ENCODE results near the gene RAPGEF5. TPM values are rescaled to one million over a fixed set of nuclear protein-coding genes. Genes with fewer than 3 reads are reported as not detected.

Gene RAPGEF5
- total and polyA plus RNA-seq, 2 donors (not counting 3 experiments of a cell fraction or from before 2014, with no cell fraction given), result 10.0 to 43.2 TPM

DNA sequence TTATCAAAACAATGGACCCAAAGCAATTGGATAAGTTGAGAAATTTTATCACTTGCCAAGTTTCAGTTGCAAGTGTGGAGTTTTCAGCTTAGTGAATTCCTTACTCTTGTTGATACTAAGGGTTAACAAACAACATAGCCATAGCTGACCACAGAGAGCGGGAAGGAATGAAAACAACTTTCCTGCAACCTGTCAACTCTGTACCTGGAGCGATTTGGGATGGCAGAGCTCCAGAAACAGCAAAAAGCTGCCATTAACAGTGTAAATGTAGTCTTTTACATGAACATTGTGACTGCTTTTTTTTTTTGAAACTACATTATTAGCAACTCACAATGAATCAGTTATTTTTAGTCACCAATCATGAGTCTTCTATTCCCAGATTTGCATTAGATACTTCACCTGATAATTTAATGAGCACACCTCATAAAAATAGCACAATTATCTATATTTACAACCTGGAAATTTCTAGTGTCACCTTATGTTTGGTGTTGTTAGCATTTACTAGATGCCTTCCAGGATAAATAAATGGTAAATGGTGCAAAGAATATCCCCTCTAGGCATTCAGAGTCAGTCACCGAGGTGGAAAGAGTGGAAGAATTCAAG is 47.6 kb upstream of the RAPGEF5 start:
- no peaks in the 10 kb centered on the region for H3K36me3 ChIP-seq (ENCODE audit: control insufficient read depth in 2 of 2, extremely low read depth in 1 of 2, insufficient read depth in 2 of 2, low read length in 2 of 2)
- ChIA-PET CTCF (no interaction called here), POLR2A (no interaction called here)
- no peaks in the 10 kb centered on the region for H3K9me3 ChIP-seq (replicated peaks; ENCODE audit: control insufficient read depth, insufficient read depth, low read length)
- no peaks in the 10 kb centered on the region for H3K79me2 ChIP-seq (ENCODE audit: control insufficient read depth, insufficient read depth, low read length)
- no peak overlapping the region for H3K4me2 ChIP-seq (ENCODE audit: insufficient read depth, low read length)
- H3K9me1 ChIP-seq (replicated peaks; ENCODE audit: control insufficient read depth, extremely low read depth, insufficient read depth, low read length), result no peaks in the 10 kb centered on the region
- no peak overlapping the region for H3K9ac ChIP-seq (replicated peaks; ENCODE audit: extremely low read depth, insufficient read depth, low read length)
- H2AFZ ChIP-seq (ENCODE audit: low read depth, low read length), result no peak overlapping the region
- intact Hi-C loops (cut with micrococcal nuclease) (no loop called here), dilution Hi-C loops (cut with MboI; ENCODE audit: extremely low pct_ligation_motif_present, low sequenced_read_pairs) (no loop called here)
- DNase-seq (ENCODE audit: low read depth, low spot score), result no peak
- H3K27ac ChIP-seq (ENCODE audit: insufficient read depth, low read depth, low read length), result no peak overlapping the region
- H3K4me3 ChIP-seq (replicated peaks in 1 of 3; ENCODE audit: insufficient read depth in 1 of 3, low read depth in 1 of 3, low read length in 3 of 3), result no peak overlapping the region
- H3K27me3 ChIP-seq (ENCODE audit: control insufficient read depth in 2 of 2, insufficient read depth in 2 of 2, low read length in 2 of 2), result no peaks in the 10 kb centered on the region
- peaks cover 5% of the 10 kb centered on the region for H3K4me1 ChIP-seq (ENCODE audit: control insufficient read depth, extremely low read depth, insufficient read depth, low read length)
- FAIRE-seq, result no peak
- no TSS peak for BruUV-seq (replicated peaks)
- no peaks in the 10 kb centered on the region for H4K20me1 ChIP-seq (replicated peaks; ENCODE audit: control insufficient read depth, extremely low read depth, insufficient read depth, low read length)
- TF ChIP-seq JUN (IDR thresholded peaks at IDR 0.05; ENCODE audit: borderline replicate concordance, insufficient read depth, insufficient read length, low read depth) (no peak), POLR2A (IDR thresholded peaks at IDR 0.05; ENCODE audit: low read depth, low read length) (no peak), GATA2 (IDR thresholded peaks at IDR 0.05; ENCODE audit: insufficient read depth, insufficient read length, low read depth, low read length) (no peak), CTCF (IDR thresholded peaks at IDR 0.05; ENCODE audit: extremely low read depth in 1 of 2, insufficient read depth in 1 of 2, low read depth in 1 of 2, low read length in 2 of 2) (no peak), FOS (IDR thresholded peaks at IDR 0.05; ENCODE audit: borderline replicate concordance, insufficient read depth, low read length) (no peak)
- TF ChIP-seq, protein P1, sequence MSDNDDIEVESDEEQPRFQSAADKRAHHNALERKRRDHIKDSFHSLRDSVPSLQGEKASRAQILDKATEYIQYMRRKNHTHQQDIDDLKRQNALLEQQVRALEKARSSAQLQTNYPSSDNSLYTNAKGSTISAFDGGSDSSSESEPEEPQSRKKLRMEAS (IDR thresholded peaks at IDR 0.05; ENCODE audit: insufficient read depth, insufficient read length), result no peak

Data from endothelial cell of umbilical vein (primary cell).